Lower lobe of right lung (tissue), 2 donors: ENCODE data around the gene PTPRG. TPM values are rescaled to one million over a fixed set of nuclear protein-coding genes. Genes with fewer than 3 reads are reported as not detected.

Experiments
- ATAC-seq, 2 donors: fragments of 200-7000 bp; cut with Tn5 transposase; one replicate each; pipeline ENCODE4 v1.9.1; 2020 to 2022; ENCODE audit warnings: mild to moderate bottlenecking in 2 of 2, moderate library complexity in 2 of 2
- DNase-seq: peaks from one replicate; pipeline ENCODE4 v3.0.0-alpha.2; 2020
- H3K27ac ChIP-seq: fragments of 200-600 bp; one replicate; pipeline ENCODE4 v1.8.0; 2022
- H3K27me3 ChIP-seq: fragments of 200-600 bp; one replicate; pipeline ENCODE4 v1.8.0; 2022; ENCODE audit warnings: low read depth
- H3K36me3 ChIP-seq: fragments of 200-600 bp; one replicate; pipeline ENCODE4 v1.8.0; 2022; ENCODE audit warnings: mild to moderate bottlenecking
- H3K4me1 ChIP-seq: fragments of 200-600 bp; one replicate; pipeline ENCODE4 v1.8.0; 2022
- H3K4me3 ChIP-seq: fragments of 200-600 bp; one replicate; pipeline ENCODE4 v1.8.0; 2022; ENCODE audit warnings: mild to moderate bottlenecking
- H3K9me3 ChIP-seq: fragments of 200-600 bp; one replicate; pipeline ENCODE4 v1.8.0; 2022
- intact Hi-C: fragments of 100-400 bp; cut with DNase I; formaldehyde crosslinking; loops from one replicate; pipeline ENCODE4 v1.11.0; 2022
- total RNA-seq: library from RNA; stranded (reverse); fragmentation: NEBNext Ultra II Directional; extraction: Animal tissue kit (Norgen Biotek cat#: 25700); gene quantifications from one replicate; pipeline ENCODE4 v1.2.1, GENCODE V29; 2021
- TF ChIP-seq, protein P1 (sequence below): fragments of 200-600 bp; IDR thresholded peaks from one replicate; pipeline ENCODE4 v1.8.0; 2022; ENCODE audit warnings: antibody characterized with exemption, mild to moderate bottlenecking
- donor health status: DM: no; HTN: yes; CAD: no; lungs with severe emphysema.

The PTPRG gene
- total RNA-seq, 1 donor from 2014 or later = 67.6 TPM

DNA sequence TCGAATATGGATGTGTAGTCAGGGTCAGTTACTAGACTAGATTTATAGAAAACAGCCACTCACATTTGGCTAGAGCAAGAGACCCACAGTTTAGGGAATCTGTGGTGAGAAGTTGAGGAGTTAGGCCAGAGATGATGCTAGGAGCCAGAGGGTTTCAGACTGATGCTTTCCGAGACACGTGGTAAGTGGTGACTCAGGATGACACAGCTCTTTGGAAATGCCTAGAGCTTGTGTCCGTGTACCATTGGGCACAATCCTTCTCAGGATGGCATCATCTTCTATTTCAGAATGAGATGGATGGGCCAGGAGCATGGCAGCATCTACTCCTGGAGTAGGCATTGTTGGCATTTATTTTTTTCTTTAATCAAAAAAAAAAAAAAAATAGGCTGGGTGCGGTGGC is 28.5 kb downstream of the PTPRG start:
- ATAC-seq (no peak), DNase-seq (no peak)
- intact Hi-C loops = no loop called here
- TF ChIP-seq, protein P1, sequence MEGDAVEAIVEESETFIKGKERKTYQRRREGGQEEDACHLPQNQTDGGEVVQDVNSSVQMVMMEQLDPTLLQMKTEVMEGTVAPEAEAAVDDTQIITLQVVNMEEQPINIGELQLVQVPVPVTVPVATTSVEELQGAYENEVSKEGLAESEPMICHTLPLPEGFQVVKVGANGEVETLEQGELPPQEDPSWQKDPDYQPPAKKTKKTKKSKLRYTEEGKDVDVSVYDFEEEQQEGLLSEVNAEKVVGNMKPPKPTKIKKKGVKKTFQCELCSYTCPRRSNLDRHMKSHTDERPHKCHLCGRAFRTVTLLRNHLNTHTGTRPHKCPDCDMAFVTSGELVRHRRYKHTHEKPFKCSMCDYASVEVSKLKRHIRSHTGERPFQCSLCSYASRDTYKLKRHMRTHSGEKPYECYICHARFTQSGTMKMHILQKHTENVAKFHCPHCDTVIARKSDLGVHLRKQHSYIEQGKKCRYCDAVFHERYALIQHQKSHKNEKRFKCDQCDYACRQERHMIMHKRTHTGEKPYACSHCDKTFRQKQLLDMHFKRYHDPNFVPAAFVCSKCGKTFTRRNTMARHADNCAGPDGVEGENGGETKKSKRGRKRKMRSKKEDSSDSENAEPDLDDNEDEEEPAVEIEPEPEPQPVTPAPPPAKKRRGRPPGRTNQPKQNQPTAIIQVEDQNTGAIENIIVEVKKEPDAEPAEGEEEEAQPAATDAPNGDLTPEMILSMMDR = no peak
- H3K27ac ChIP-seq = no peak overlapping the region
- H3K4me1 ChIP-seq = peaks cover 14% of the 10 kb centered on the region
- no peaks in the 10 kb centered on the region for H3K27me3 ChIP-seq
- no peaks in the 10 kb centered on the region for H3K9me3 ChIP-seq
- no peak overlapping the region for H3K4me3 ChIP-seq
- H3K36me3 ChIP-seq = no peaks in the 10 kb centered on the region

DNA sequence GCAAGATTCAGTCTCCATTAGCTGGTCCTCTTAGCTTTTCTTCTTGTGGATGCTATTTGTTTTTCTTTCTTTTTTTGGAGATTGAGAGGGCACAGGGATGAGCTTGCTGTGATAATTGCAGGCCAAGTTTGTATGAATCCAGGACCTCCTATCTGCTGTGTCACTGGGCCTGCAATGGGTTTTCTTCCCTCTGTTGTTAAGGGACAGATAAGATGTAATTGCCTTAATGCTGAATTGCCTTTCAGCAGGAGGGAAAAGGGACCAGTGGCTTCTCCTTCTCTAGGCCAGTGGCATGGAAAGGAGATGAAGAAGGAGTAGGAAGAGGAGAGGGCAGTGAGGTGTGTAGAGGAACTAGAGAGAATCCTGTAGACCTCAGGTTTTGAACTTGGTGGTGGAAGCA is 29.9 kb downstream of the PTPRG start:
- H3K27me3 ChIP-seq = no peaks in the 10 kb centered on the region
- no peaks in the 10 kb centered on the region for H3K9me3 ChIP-seq
- TF ChIP-seq, protein P1 = no peak
- DNase-seq = no peak
- H3K36me3 ChIP-seq = no peaks in the 10 kb centered on the region
- H3K4me3 ChIP-seq = no peak overlapping the region
- intact Hi-C loops = no loop called here
- H3K27ac ChIP-seq = no peak overlapping the region
- no peak for ATAC-seq
- peaks cover 21% of the 10 kb centered on the region for H3K4me1 ChIP-seq

DNA sequence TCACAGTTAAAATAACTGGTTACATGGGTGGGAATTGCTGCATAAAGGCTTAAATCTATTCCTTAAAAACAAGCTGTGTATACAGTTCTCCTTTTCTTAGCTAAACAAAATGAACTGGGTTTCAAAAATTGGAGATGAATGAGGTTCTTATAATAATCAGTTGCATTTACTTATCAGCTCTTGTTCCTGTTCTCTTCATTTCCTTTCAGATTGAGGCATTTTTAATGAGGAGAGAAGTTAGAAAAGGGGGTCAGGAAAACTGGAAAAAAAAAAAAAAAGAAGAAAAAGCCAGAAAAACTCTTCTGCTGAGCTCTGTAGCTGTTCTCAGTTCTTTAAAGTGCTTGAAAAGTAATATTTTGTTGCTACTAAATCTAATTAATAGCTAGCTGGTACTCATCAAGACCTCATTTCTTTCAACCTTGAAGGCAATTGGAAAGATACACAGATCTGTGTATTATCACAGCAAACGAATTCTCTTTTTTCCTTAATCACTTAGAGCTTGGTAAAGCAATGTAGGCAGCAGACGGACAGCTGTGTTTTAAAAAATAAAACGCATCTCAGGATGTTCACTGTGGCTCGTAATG is 32.2 kb downstream of the PTPRG start:
- ATAC-seq = no peak
- intact Hi-C loops = no loop called here
- Histone ChIP-seq H3K27me3 (no peaks in the 10 kb centered on the region), H3K36me3 (no peaks in the 10 kb centered on the region), H3K4me3 (no peak overlapping the region), H3K4me1 (peaks cover 21% of the 10 kb centered on the region), H3K9me3 (no peaks in the 10 kb centered on the region), H3K27ac (no peak overlapping the region)
- DNase-seq = no peak
- TF ChIP-seq, protein P1 = no peak

DNA sequence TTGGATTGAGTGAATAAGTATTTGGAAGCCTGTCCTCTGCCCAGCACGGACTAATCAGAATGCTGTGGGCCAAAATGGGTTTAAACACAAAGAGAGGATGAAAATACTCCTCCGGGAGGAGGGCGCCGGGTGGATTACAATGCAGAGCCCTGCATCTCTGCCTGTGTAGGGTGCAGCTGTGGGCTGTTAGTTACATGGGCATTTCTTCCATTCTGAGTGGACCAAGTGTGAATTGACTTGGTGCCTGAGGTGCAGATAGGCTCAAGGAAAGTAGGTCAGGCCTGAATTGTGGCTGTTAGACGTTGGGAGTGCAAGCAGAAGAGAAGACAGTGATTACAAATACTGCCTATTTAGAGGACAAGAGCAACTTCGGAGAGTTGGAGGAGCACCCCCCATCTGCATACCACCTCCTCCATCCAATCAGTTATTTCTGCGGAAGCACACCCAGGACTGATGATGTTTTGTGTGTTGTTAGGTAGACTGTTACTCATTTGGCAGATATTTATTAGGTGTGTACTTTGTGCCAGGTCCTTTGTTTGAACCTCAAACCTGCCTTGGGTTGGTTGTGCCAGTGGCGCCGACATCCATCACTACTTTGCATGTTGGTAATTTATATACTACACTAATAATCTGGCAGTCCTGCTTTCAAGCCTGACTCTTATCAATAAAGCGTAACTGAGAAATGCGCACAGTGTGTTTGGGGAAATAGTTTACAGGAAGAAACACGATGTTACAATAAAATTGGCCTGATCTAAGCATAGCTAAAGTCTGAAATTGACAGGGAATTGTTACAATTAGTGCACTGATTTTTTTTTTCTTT is 33.0 kb downstream of the PTPRG start:
- no peak for ATAC-seq
- Histone ChIP-seq H3K4me3 (peak overlapping the region; percentile 3), H3K27me3 (no peaks in the 10 kb centered on the region), H3K4me1 (peaks cover 21% of the 10 kb centered on the region), H3K36me3 (no peaks in the 10 kb centered on the region), H3K27ac (peak overlapping the region; percentile 48), H3K9me3 (no peaks in the 10 kb centered on the region)
- DNase-seq = no peak
- intact Hi-C loops = no loop called here
- TF ChIP-seq, protein P1 = no peak

DNA sequence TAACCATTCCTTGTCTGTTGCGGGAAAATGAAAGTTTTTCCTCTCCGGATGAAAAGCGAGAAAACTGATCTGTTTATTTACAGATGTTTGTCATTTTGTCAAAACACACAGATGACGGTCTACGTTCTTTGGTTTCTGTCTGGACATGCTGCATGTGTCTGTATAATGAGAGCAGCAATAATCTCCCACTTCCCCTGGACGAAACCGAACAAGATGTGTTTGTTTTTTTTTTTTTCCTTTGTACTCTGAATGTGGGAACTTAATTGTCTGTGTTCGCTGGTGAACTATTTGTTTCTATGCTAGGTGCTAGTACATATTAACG is 33.6 kb downstream of the PTPRG start:
- Histone ChIP-seq H3K27ac (peak overlapping the region; percentile 48), H3K9me3 (no peaks in the 10 kb centered on the region), H3K4me1 (peaks cover 21% of the 10 kb centered on the region), H3K4me3 (peak overlapping the region; percentile 3), H3K27me3 (no peaks in the 10 kb centered on the region), H3K36me3 (no peaks in the 10 kb centered on the region)
- ATAC-seq (no peak), DNase-seq (no peak)
- TF ChIP-seq, protein P1 = no peak
- intact Hi-C loops = no loop called here
